Subcutaneous adipose tissue (tissue), 4 donors: Measurements from ENCODE around the gene ESRRB. TPM values are rescaled to one million over a fixed set of nuclear protein-coding genes. Genes with fewer than 3 reads are reported as not detected.

ENCODE experiments used
- total RNA-seq, 4 donors: library from RNA; depleted of rRNA; stranded (reverse); fragments of >200 nt; gene quantifications; one replicate each; pipeline ENCODE4 v1.1.0, GENCODE V29; 2016
- TF ChIP-seq, protein P1 (sequence below): fragments of 450-650 bp; IDR thresholded peaks from one replicate; pipeline ENCODE4 v1.5.1; 2016; ENCODE audit warnings: low read depth, mild to moderate bottlenecking, control low read depth, antibody characterized with exemption, moderate library complexity

Gene ESRRB
- total RNA-seq, 4 donors from 2014 or later, result 0.17 TPM; not detected in 3

DNA sequence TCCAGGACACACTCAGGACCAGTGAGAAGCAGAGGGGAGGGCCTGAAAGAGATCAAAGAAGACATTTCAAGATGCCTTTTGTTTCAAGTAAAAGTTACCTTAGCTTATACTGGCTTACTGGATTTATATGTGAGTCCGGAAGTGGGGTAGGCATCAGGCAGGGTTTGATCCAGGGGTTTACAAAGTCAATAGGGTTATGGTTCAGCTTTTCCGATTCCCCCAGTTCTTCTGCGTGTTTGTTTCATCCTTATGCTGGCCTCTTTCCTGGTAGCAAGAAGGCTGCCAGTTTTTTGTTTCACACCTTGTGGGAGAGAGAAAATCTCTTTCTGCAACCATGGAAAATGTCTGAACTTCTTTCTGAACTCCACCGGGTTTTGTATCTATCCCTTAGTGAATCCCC lies 126.3 kb downstream of the ESRRB start:
- TF ChIP-seq, protein P1, sequence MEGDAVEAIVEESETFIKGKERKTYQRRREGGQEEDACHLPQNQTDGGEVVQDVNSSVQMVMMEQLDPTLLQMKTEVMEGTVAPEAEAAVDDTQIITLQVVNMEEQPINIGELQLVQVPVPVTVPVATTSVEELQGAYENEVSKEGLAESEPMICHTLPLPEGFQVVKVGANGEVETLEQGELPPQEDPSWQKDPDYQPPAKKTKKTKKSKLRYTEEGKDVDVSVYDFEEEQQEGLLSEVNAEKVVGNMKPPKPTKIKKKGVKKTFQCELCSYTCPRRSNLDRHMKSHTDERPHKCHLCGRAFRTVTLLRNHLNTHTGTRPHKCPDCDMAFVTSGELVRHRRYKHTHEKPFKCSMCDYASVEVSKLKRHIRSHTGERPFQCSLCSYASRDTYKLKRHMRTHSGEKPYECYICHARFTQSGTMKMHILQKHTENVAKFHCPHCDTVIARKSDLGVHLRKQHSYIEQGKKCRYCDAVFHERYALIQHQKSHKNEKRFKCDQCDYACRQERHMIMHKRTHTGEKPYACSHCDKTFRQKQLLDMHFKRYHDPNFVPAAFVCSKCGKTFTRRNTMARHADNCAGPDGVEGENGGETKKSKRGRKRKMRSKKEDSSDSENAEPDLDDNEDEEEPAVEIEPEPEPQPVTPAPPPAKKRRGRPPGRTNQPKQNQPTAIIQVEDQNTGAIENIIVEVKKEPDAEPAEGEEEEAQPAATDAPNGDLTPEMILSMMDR, result no peak

DNA sequence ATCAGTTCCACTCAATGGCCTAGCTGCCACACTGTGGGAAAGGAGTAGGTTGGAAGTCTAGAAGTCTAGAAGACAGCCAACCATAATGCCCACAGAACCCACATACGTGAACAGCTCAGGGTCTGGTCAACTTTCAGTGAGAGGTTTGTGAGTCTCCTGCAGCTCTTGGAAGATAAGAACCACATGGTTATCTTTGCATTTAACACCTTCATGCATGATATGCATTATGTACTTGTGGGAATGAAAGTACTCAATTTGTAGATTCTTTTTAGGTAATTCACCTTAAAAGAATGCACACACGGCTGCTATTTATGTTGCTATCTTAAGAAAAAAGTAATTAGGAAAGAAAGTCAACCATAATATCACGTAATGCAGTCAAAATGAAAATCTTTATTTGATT lies 126.7 kb downstream of the ESRRB start:
- TF ChIP-seq, protein P1, result no peak

DNA sequence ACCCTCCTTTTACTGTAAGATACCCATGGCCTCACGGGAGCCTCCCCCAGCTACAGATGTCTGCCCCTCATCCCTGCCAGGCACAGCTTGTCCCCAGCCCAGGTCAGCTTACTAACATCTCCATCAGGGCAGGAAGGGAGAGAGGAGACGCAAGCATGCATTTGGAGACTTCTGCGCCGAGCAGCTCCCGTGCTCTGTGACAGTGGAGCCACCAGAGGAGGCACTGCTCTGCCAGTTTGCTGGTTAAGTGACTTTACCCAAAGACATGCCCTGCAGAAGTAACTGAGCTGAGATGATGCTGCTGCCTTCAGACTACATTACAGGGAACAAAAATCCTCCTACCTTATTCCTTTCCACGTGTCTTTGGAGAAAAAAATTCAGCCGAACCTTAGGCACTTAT lies 133.4 kb downstream of the ESRRB start:
- TF ChIP-seq, protein P1, result no peak

DNA sequence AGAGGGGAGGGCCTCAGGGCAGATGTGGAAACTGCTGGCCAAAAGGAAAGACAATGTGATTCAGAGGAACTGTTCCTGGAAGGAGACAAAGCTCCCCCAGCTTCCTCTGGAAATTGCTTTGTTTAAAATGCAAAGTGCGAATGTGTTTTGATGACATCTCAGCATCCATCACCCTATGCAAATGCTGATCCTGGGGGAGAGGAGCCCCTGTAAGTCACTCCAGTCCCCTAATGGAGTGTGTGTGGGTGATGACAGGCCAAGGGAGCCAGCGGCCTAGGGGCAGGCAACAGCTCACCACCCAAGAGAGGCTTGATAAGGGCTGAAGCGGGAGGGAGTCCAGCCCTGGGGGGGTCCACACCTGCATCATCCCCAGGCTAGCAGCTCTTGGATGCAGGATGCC lies 134.2 kb downstream of the ESRRB start:
- TF ChIP-seq, protein P1, result no peak

DNA sequence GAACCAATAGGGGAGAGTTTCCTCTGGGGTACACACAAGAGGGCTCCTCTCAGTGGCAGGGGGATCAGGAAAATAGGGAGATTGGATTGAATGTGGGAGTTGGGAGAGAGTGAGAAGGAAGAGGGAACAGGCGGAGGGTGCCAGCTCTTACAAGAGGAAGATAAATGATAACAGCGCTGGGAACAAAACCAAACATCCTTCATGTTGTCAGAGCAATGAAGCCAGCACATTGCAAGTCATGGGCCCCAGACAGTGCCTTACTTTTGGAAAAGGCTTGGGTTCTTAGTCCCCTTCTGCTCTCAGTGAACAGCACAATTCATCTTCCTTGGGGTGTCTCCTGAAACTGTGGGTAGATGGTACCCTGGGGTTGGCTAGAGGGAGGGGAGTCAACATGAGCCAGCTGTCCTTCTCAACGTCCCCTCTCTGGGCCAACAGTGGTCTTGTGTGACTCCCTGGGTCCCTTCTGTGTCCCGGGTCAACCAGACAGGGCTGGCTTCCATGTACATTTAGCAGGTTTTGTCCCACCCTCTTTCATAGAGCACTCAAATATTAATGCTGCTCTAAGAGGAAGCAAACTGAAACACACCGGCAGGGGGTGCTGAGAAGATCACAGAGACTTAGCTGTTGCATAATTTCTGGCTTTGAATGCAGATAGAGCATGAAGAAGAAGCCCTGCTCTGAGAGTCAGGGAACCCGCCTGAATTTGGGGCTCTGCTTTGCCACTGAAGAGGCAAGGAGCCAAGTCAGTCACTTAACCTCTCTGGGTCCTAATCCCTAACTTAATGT lies 138.5 kb downstream of the ESRRB start:
- TF ChIP-seq, protein P1, result no peak

DNA sequence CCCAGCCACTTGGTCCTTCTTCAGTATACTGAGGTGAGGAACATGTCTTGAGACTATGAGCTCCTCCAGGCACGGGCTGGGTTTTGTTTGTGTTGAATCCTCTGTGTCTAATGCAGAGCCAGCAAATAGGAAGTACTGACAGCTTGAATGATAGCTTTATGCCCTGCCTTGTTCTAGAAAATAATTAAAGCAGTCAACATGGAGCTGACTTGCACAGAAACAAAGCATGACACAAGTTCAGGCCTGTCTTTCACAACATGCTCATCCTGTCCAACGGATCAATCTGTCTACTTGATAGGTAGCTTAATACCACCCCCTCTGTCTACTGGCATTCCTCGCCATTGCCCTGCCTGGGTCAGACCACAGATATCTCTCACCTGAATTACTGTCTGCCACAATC lies 140.9 kb downstream of the ESRRB start:
- TF ChIP-seq, protein P1, result no peak

DNA sequence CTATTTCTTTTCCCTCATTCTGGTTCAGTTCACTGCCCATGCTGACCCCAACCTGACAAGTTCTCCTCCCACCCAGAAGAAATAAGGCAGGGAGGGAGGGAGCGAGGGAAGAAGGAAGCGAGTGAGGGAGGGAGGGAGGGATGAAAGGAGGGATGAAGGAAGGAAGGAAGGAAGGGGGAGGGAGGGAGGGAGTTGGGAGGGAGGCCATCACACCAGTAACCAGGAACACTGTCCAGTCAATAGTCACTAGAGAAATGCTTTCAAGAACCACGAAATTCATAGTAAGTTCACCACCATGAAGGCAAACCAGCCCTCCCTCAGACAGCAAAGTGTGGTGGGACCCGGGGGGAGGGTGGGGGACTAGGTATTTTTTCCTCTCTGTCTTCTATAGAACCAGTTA lies 142.4 kb downstream of the ESRRB start:
- TF ChIP-seq, protein P1, result no peak
